GM21528 (cell line): Measurements from ENCODE around the gene NTN1.

ENCODE experiments used
- ATAC-seq: cut with Tn5 transposase; IDR thresholded peaks from one replicate; pipeline ENCODE4 v1.9.1; 2021; ENCODE audit warnings: mild to moderate bottlenecking, moderate library complexity; ENCODE audit not compliant: unreplicated experiment, low FRiP score

Gene NTN1

GRCh38 chr17:9004132-9004960 lies 17.0 kb upstream of the NTN1 start:
- ATAC-seq = no peak

- ATAC-seq = no peak
Measured at GRCh38 chr17:9004961-9005285, 16.4 kb upstream of the NTN1 start.

DNA sequence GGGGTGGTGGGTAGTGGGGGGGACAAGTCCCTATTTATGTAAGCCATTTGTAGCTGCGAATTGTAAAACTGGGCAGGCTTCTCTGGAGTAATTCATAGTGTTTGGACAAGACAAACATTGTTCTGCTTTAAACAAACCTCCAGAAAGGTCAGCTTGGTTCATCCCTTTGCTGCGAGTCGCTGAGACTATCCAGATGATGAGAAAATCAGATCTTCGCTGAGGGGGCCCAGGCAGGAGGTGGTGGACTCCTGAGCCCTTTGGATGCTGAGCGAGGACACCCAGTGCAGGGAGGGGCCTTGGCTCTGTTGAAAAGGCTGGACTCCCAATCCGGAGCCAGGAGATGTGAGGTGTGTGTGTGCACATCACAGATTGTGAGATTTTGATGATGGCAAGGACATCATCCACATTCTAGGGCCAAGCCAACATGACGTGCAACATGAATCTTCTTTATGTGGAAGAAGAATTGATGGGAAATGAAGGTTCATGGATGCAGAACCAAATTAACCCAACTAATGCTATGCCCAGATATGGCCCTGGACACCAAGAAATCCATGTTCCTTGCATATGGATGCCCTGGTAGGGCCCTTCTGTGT lies 15.0 kb upstream of the NTN1 start:
- no peak for ATAC-seq

- ATAC-seq = no peak
Measured at GRCh38 chr17:9007052-9007714, 14.1 kb upstream of the NTN1 start.

- no peak for ATAC-seq
Measured at GRCh38 chr17:9009096-9009495, 12.2 kb upstream of the NTN1 start.

DNA sequence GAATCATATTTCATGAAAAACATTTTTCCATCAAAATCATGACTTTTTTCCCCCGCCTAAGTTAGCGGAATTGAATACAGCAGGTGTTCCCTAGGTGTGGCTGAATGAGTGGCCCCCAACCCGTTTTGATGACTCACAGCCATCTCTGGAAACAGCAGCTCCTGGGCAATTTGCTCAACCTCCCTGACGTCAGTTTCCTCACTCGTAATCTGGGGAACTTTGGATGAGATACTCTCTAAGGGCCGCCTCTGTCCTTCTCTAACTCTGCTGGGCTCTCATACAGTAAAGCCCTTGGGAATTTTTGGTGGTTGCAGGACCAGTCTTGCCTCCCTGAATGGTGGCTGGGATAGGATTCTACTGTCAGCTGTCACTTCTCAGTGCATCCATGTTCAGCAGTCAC lies 11.6 kb upstream of the NTN1 start:
- no peak for ATAC-seq

DNA sequence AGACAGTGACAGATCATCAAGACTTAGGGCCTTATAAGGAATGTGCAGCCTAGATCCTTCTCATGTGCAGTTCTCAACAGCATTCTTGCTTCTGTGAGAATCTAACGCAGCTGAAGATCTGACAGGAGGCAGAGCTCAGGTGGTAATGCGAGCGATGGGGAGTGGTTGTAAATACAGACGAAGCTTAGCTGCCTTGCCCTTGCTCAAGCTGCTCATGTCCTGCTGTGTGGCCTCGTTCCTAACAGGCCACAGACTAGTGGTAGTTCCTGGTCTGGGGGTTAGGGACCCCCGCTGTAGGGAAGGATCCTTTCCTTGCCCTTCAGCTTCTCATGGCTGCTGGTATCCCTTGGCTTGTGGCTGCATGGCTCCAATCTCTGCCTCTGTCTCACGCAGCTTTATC lies 10.3 kb upstream of the NTN1 start:
- ATAC-seq = no peak

DNA sequence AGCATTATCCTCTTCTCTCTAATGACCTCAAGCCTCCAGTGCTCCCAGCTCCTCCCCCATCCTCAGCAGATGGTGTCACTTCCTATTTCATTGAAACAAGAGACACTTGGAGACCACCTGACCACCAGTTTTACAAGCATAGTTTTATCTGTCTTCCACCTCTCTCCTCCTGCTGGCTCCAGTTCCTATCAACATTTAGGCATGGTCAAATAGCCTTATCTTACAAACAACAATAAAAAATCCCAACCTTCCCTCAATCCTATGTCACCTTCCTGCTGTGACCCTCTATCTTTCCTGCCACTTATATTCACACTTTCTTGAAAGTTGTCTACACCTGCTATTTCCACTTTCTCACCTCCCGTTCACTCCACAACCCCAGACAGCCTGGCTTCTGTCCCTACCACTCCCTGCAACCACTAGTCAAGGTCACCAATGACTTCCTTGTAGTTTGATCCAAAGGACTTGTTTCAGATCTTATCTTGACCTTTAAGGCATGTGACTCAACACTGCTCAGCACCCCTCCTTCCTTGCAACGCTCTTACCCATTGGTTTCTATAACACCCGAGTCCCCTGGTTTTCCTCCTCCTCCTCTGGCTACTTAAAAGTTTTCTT lies 4.3 kb upstream of the NTN1 start:
- no peak for ATAC-seq

DNA sequence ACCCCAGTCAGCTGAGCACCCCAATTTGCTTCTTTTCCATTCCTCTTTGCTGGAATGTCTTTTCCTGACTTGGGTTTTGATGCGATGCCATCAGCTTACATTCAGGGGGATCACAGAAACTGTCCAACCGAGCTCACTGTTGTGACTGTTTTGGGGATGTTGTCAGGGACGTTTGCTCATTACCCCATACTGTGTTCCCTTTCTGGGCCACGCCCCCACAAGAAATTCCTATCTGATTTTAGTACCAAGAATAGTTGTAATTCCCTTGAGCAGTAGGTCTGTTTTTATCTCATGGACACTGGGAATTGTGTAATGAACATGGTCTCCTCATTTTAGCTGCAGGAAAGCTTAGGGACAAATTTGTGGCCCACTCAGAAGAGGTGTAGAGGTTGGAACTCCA lies 2.6 kb upstream of the NTN1 start:
- ATAC-seq = no peak

GRCh38 chr17:9020096-9020823 lies 1.1 kb upstream of the NTN1 start:
- no peak for ATAC-seq

GRCh38 chr17:9020824-9021157 lies 519 bp upstream of the NTN1 start:
- peak; percentile 30 for ATAC-seq

DNA sequence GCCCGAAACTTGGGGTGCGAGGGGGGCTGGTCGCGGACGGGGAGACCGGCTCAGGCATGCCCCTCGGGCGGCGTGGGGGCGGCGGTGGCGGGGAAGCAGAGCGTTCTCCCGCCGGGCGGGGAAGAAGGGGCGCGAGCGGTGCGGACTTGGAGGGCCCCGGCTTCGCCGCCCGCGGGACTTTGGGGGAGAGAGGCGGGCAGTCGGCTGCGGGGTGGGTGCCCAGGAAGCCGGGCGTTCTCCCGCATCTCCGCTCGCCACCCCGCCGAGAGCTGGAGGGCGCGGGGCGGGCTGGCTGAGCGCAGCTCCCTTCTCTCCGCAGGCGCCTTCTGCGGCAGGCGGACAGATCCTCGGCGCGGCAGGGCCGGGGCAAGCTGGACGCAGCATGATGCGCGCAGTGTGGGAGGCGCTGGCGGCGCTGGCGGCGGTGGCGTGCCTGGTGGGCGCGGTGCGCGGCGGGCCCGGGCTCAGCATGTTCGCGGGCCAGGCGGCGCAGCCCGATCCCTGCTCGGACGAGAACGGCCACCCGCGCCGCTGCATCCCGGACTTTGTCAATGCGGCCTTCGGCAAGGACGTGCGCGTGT lies 772 bp downstream of the NTN1 start:
- ATAC-seq = no peak

GRCh38 chr17:9022573-9023391 lies 1.5 kb downstream of the NTN1 start:
- ATAC-seq = no peak

- ATAC-seq = no peak
Measured at GRCh38 chr17:9023392-9024218, 2.3 kb downstream of the NTN1 start.

DNA sequence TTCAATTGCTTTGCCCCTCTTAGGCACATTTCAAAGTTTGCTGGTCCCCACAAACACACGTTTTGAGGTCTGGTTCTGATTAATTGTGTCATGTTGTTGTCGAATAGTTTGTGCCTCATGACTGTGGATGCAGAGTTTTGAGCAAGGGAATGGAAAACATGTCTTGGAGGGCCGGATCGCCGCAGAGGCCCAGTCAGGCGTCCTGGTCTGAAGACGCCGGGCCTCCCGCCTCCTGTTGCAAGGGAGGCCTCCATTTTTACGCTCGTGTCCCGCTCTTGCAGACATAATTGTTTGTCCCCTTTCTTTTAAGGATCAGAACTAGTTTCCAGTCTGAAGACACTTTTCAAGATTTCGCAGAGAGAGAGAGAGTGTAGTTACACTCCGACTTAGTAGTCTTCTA lies 3.2 kb downstream of the NTN1 start:
- ATAC-seq = no peak

DNA sequence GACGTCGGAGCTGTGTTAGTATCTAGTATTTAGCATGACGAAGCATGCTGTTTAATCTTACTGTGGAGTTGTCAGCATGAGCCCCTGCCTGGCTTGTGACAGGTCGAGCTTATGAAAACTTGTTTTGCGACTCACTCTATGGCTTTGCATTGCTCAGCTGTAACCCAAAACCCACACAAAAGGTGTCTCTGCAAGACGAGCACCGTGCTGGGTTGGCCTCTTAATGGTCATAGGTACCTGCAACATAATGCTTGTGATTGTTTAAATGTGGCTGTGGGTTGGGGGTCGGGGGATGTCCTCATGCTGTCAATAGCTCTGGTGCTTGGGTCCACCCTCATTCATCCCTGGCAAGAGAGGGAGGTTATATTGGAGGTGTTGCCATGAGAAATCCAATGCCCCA lies 5.4 kb downstream of the NTN1 start:
- no peak for ATAC-seq

- ATAC-seq = no peak
Measured at GRCh38 chr17:9028202-9028987, 7.1 kb downstream of the NTN1 start.

DNA sequence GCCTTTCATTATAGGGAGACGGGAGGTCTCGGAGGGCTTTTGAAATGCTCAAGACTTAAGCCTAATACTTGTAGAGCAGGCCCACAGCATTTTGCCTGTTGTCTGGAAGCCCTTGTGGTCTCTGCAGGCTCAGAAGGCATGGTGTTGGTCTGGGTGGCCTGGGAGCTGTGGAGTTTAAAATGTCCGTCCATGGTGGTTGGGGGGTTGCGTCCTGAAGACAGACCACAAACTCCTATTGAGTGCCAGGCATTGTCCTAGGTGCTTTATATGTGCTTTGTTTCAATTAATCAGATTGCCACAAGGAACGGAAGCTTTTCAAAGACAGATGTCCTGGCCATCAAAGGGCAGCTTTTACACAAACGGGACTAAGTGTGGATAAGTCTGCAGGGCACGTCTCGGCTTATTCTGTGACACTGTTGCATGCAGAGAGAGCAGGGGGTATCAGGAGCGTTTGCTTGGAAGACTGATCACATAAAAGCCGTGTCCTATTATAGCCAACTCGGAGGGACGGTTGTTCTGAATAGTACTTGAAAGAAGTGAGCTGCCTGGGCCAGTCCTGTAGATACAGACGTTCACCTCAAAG lies 7.8 kb downstream of the NTN1 start:
- no peak for ATAC-seq
